Measurements from ENCODE around the gene TNFAIP3.
"Not testable (repeated sequence)": the region's sequence is repeated elsewhere in the genome, so short reads cannot be mapped to it uniquely, and the experiment has no call there.

Gene TNFAIP3

GRCh38 chr6:137866914-137867684, at the start of gene TNFAIP3:
Gene TNFAIP3, plus strand, starts transcription at chr6:137867259. Its CDS starts 3,969 bp downstream, at chr6:137871228.
- peak; percentile 91 for DNase-seq

GRCh38 chr6:137818440-137818839, 48.6 kb upstream of the TNFAIP3 start:
- DNase-seq = no peak

- no peak for DNase-seq
Measured at GRCh38 chr6:137819740-137820139, 47.3 kb upstream of the TNFAIP3 start.

GRCh38 chr6:137820425-137820824, 46.6 kb upstream of the TNFAIP3 start:
- no peak for DNase-seq

- DNase-seq = no peak
Measured at GRCh38 chr6:137820952-137821351, 46.1 kb upstream of the TNFAIP3 start.

- DNase-seq = no peak
Measured at GRCh38 chr6:137821491-137821890, 45.6 kb upstream of the TNFAIP3 start.

- DNase-seq = no peak
Measured at GRCh38 chr6:137823826-137824555, 43.1 kb upstream of the TNFAIP3 start.

- DNase-seq = no peak
Measured at GRCh38 chr6:137824556-137824879, 42.5 kb upstream of the TNFAIP3 start.

- DNase-seq = no peak
Measured at GRCh38 chr6:137824896-137825295, 42.2 kb upstream of the TNFAIP3 start.

- no peak for DNase-seq
Measured at GRCh38 chr6:137827411-137827940, 39.6 kb upstream of the TNFAIP3 start.

- no peak for DNase-seq
Measured at GRCh38 chr6:137827977-137828810, 38.9 kb upstream of the TNFAIP3 start.

- no peak for DNase-seq
Measured at GRCh38 chr6:137829641-137830083, 37.4 kb upstream of the TNFAIP3 start.

GRCh38 chr6:137830511-137830911, 36.5 kb upstream of the TNFAIP3 start:
- no peak for DNase-seq

- DNase-seq = no peak
Measured at GRCh38 chr6:137832110-137832509, 34.9 kb upstream of the TNFAIP3 start.

GRCh38 chr6:137834508-137834907, 32.6 kb upstream of the TNFAIP3 start:
- DNase-seq = no peak

GRCh38 chr6:137836788-137837187, 30.3 kb upstream of the TNFAIP3 start:
- no peak for DNase-seq

GRCh38 chr6:137838090-137838489, 29.0 kb upstream of the TNFAIP3 start:
- DNase-seq = peak; percentile 71

- not testable (repeated sequence) for DNase-seq
Measured at GRCh38 chr6:137838597-137838996, 28.5 kb upstream of the TNFAIP3 start.

GRCh38 chr6:137839076-137839475, 28.0 kb upstream of the TNFAIP3 start:
- DNase-seq = no peak

GRCh38 chr6:137840252-137840651, 26.8 kb upstream of the TNFAIP3 start:
- no peak for DNase-seq

- DNase-seq = no peak
Measured at GRCh38 chr6:137843211-137843610, 23.8 kb upstream of the TNFAIP3 start.

GRCh38 chr6:137844327-137844726, 22.7 kb upstream of the TNFAIP3 start:
- not testable (repeated sequence) for DNase-seq

GRCh38 chr6:137844773-137845172, 22.3 kb upstream of the TNFAIP3 start:
- DNase-seq = not testable (repeated sequence)
